ENCODE results near the gene DSG3. TPM values are rescaled to one million over a fixed set of nuclear protein-coding genes. Genes with fewer than 3 reads are reported as not detected.

DSG3 gene
- total and polyA plus RNA-seq, 4 donors, result 0.03 to 0.09 TPM; not detected in 2

- no peaks in the 10 kb centered on the region for H3K36me3 ChIP-seq (ENCODE audit: control insufficient read depth in 4 of 4, insufficient read depth in 4 of 4, low read length in 4 of 4)
- ATAC-seq (ENCODE audit: insufficient read depth, low FRiP score), result no peak
- no peak overlapping the region for H3K27ac ChIP-seq (ENCODE audit: low read depth in 1 of 2, low read length in 1 of 2)
- H3K27me3 ChIP-seq (ENCODE audit: control insufficient read depth in 3 of 3, insufficient read depth in 3 of 3, low read length in 2 of 3), result no peaks in the 10 kb centered on the region
- no peaks in the 10 kb centered on the region for H3K4me1 ChIP-seq (ENCODE audit: control insufficient read depth in 5 of 5, insufficient read depth in 5 of 5, low read length in 5 of 5)
- no peak for TF ChIP-seq CTCF (IDR thresholded peaks at IDR 0.05; ENCODE audit: control extremely low read depth, extremely low read depth)
- no peak overlapping the region for H3K4me3 ChIP-seq
- no peak for DNase-seq
- no peak overlapping the region for H3K9ac ChIP-seq (ENCODE audit: insufficient read depth in 1 of 2, low read length in 2 of 2)
- H3K9me3 ChIP-seq (ENCODE audit: control insufficient read depth in 4 of 4, insufficient read depth in 3 of 4, low read length in 3 of 4), result peaks cover 0 to 2% (median 0%) of the 10 kb centered on the region in 4 donors
- 89 to 95% methylated on average over 2 of the region's 2 CpGs for WGBS, 2 donors
Observed at GRCh38 chr18:31420524-31420923, 27.0 kb upstream of the DSG3 start.

GRCh38 chr18:31424383-31424988, 23.1 kb upstream of the DSG3 start:
- Histone ChIP-seq H3K27me3 (ENCODE audit: control insufficient read depth in 3 of 3, insufficient read depth in 3 of 3, low read length in 2 of 3) (no peaks in the 10 kb centered on the region), H3K36me3 (ENCODE audit: control insufficient read depth in 4 of 4, insufficient read depth in 4 of 4, low read length in 4 of 4) (no peaks in the 10 kb centered on the region), H3K9me3 (ENCODE audit: control insufficient read depth in 4 of 4, insufficient read depth in 3 of 4, low read length in 3 of 4) (peaks cover 0 to 2% (median 0%) of the 10 kb centered on the region in 4 donors), H3K9ac (ENCODE audit: insufficient read depth in 1 of 2, low read length in 2 of 2) (no peak overlapping the region), H3K4me1 (ENCODE audit: control insufficient read depth in 5 of 5, insufficient read depth in 5 of 5, low read length in 5 of 5) (no peaks in the 10 kb centered on the region), H3K4me3 (no peak overlapping the region), H3K27ac (ENCODE audit: low read depth in 1 of 2, low read length in 1 of 2) (no peak overlapping the region)
- WGBS, 2 donors, result 33 to 35% methylated on average over 7 of the region's 7 CpGs
- no peak for TF ChIP-seq CTCF (IDR thresholded peaks at IDR 0.05; ENCODE audit: control extremely low read depth, extremely low read depth)
- no peak for ATAC-seq (ENCODE audit: insufficient read depth, low FRiP score)
- DNase-seq, result peak in 1 of 3 donors; percentile 13

GRCh38 chr18:31426021-31426420, 21.5 kb upstream of the DSG3 start:
- TF ChIP-seq CTCF (IDR thresholded peaks at IDR 0.05; ENCODE audit: control extremely low read depth, extremely low read depth), result no peak
- Histone ChIP-seq H3K9me3 (ENCODE audit: control insufficient read depth in 4 of 4, insufficient read depth in 3 of 4, low read length in 3 of 4) (peaks cover 0 to 2% (median 0%) of the 10 kb centered on the region in 4 donors), H3K4me1 (ENCODE audit: control insufficient read depth in 5 of 5, insufficient read depth in 5 of 5, low read length in 5 of 5) (no peaks in the 10 kb centered on the region), H3K27ac (ENCODE audit: low read depth in 1 of 2, low read length in 1 of 2) (no peak overlapping the region), H3K36me3 (ENCODE audit: control insufficient read depth in 4 of 4, insufficient read depth in 4 of 4, low read length in 4 of 4) (no peaks in the 10 kb centered on the region), H3K4me3 (no peak overlapping the region), H3K27me3 (ENCODE audit: control insufficient read depth in 3 of 3, insufficient read depth in 3 of 3, low read length in 2 of 3) (no peaks in the 10 kb centered on the region), H3K9ac (ENCODE audit: insufficient read depth in 1 of 2, low read length in 2 of 2) (no peak overlapping the region)
- no peak for DNase-seq
- ATAC-seq (ENCODE audit: insufficient read depth, low FRiP score), result no peak
- 66 to 81% methylated on average over 2 of the region's 2 CpGs for WGBS, 2 donors
